Stimulated activated CD4-positive, alpha-beta T cell treated with anti-CD3 and anti-CD28 coated beads, Interleukin-12 subunit alpha, Interleukin-12 subunit beta, amount 100 ng/mL, for 24 hours (primary cell): ENCODE measurements around the gene C6orf15.

Experiments used
- DNase-seq, 2 experiments: peaks; one replicate each; pipeline ENCODE4 v3.0.0-alpha.2; 2020; ENCODE audit warnings: low read depth in 2 of 2

C6orf15 gene

DNA sequence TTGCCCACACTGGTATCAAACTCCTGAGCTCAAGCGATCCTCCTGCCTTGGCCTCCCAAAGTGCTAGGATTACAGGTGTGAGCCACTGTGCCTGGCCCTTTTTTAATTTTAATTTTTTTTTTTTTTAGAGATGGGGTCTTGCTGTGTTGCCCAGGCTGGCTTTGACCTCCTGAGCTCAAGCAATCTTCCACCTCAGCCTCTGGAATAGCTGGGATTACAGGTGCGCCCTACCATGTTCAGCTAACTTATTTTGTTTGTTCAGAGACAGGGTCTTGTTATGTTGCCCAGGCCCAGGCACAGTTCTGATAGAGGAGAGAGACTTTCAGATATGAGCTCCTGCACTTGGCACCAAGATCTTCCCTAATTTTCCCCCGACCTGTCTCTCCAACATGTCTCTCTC, 18.4 kb upstream of the C6orf15 start:
- DNase-seq, result no peak

DNA sequence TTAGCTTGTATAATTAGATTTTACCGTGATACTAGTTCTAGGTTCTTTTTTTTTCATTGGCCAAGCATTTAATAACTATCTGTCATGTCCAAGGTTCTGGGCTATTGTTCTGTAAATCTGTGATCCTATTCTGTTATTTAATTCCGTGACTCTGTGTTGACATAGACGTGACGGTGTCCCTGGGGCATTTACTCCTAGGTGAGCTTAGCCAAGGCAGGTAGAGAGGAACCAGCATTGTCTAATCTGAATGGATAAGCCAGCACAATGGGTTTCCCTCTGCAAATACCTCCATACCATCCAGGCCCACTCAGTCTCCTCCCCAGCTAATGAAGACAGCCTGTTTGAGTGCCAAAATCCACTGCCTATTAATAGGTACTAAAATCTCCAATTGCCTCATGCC, 16.8 kb upstream of the C6orf15 start:
- DNase-seq, result no peak

GRCh38 chr6:31128093-31128676, 15.8 kb upstream of the C6orf15 start:
- DNase-seq, result peak; percentile 26 to 66

DNA sequence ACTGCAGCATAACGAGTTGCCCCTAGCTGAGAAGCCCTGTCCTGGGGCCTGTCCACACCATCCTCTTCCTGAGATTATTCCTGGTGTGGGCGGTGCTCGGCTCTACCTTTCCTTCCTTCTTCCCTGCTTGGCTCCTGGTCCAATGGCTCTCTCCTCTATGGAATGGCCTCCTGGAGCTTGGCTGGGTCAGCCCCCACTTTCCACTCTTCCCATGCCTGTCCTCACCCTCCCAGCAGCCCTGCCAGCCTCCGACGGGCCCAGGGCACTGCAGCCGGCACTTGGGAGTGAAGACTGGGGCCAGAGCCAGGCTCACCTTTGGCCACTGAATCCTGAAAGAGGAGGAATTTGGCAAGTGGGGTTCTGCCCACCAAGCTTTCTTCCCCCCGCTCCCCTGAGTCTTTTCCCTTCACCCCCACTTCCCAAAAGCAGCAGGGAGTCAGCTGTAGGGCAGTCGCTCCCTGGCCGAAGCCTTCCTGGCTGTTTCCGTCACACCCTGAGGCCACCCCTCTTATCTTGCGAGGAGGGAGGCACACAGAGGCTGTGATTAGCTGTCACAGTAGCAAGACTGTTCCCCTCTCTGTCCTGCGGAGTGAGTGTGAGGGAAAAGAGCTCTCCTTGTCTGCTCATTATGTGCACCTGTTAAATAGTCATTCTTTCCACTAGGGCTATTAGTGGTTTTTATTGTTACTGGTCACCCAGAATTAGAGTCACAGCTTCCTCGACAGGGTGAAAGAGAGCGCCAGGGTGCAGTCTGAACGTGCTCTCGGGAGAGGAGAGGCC, 14.2 kb upstream of the C6orf15 start:
- DNase-seq, result no peak

DNA sequence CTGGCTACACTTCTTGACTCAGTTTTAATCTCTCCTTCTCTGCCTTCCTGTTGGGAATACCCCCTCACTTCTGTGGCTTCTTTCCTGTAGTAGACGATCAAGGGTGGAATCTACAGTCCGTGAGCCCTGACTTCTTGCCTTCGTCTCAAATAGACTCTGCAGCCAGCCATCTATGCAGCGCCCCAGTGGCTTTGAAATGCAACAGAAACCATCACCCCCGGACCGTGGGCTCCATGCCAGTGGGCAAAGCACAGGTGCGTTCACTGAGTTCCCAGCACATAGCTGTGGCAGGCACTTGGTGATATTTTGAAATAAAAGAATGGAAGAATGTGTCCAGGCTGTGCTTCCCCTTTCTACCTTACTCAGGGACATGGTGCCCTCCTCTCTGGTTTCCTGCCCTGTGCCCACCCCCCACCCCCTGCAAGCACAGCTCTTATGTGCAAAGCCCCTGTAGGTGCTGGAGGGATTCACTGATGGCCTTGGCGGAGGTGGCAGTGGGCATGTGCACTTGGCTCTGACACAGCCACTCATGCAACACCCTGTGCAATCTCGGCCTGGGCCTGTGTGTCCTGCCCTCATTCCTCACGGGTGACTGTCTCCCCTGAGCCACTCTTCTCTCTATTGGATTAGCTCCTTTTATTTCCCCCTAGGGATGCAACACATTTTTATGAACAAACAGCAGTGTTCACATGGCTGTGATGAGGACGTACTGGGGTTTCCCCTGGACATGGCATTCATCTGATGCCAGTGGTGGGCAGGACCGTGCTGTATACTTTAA, 13.4 kb upstream of the C6orf15 start:
- no peak for DNase-seq

- DNase-seq, result no peak
Measured at GRCh38 chr6:31125162-31125561, 12.8 kb upstream of the C6orf15 start.

GRCh38 chr6:31122791-31123706, 10.7 kb upstream of the C6orf15 start:
- DNase-seq, result no peak

GRCh38 chr6:31121131-31121790, 8.9 kb upstream of the C6orf15 start:
- DNase-seq, result no peak

DNA sequence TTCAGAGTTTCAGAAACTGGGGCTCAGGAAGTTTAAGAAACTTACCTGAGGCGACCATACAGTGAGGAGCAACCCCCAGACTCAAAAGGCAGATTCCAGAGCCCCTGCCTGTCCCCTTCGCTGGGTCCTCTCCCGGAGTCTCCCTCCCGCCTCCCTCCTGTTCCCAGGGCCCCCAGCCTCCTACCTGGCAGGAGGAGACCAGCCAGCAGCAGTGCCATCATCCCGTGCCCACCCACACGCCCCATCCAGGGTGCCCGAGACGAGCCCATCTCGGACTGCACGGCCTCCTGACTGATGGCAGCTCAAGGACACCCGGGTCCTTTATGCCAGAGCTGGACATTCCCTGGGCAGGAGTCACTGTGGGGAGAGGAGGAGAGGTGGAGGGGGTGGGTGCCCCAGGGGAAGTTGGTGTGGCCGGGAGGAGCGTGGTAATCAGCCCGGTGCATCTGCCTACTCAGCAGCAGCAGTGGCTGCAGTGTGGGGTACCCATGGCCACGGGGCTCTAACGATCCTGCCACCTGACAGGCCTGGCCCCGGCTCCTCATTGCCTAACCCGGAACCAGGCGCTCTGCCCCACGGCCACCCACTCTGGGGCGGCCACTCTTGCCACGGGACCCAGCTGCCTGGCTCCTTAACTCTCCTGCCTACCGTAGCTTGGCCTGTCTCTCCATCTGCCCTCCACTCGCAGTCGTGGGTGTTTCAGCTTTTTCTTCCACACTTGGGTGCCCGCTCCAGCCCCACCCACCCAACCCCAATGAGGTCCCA, 8.0 kb upstream of the C6orf15 start, which contains the start of gene CDSN:
CDSN (minus strand) TSS at position 296 of the 765 bp plus-strand sequence; CDS start at position 269, 27 bp downstream.
- DNase-seq, result no peak

DNA sequence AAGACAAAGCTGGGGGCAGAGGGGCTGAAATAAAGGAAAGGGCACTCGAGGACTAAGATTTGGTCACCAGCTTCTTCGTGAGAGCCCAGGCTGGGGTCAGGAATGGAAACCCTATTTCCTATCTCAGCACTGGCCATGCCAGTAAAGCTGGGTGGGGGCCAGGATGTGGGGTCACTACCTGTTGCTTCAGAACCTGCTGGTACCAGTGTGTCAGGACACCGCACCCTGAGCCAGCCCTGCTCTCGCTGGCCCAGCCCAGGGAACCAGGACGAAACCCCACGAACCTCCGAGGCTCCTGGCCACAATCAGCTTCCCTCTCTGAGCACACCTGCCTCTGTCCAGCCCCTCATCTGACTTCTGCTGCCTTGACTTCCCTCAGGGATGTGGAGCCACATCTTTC, 5.8 kb upstream of the C6orf15 start:
- DNase-seq, result no peak

- no peak for DNase-seq
Measured at GRCh38 chr6:31116661-31117385, 4.4 kb upstream of the C6orf15 start.

GRCh38 chr6:31115941-31116560, 3.7 kb upstream of the C6orf15 start:
- no peak for DNase-seq

DNA sequence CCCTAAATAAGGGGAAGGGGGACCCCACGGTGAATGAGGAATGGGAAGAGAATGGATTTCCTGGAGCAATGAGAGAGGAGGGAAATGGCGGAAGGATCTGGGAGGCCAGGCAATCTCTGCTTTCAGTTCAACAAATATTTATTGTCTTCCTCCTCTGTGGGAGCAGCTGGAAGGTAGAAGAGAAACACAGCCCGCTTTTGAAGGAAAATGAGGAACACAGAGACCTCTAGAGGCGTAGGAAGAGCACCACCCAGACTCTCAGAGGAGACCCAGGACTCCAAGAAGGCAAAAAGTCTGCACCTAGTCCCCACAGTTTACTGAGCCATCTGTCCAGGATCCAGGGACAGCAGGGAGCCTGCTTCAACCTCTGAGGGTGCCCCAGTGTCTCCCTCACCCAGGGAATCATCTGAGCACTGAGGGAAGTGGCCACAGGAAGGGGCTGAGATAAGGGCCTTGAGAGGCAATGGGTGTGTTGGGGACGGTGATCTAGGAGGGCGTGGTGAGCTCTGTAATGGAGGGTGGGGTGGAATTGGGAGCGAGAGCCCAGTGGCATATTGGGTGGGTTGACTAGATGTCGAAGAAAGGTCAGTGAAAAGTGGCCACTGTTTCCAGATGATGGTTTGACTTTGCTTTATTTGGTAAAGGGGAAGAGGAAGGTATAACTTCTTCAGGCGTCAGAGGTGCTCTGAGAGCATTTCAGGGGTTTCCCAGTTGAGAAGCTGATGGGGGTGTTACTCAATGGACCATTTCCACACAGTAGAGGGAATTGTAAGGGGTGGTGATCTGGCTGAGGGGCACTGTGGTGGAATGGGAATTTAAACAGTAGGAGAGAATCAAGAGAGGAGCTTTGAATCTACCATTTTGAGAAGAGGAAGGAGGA, 2.8 kb upstream of the C6orf15 start:
- no peak for DNase-seq

DNA sequence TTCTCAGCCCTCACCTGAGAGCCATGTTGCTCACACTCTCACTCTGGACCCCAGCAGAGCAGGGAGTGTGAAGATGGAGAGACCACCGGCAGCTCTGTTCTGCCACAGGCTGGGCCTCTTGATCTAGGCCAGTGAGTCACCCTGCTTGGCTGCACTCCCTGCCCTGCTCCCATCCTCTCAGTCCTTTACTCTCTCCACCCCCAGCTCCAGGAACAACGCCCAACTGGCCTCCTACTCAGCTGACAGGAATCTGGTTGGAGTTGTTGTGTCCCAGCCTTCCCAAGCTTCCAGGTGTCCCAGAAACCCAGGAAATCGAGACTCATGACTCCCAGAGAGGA, 2.1 kb upstream of the C6orf15 start, which contains the start of gene PSORS1C1:
PSORS1C1 (plus strand) TSS at position 260 of the 338 bp plus-strand sequence. CDS start 14,833 bp downstream, outside the sequence.
- no peak for DNase-seq

- no peak for DNase-seq
Measured at GRCh38 chr6:31113861-31114540, 1.6 kb upstream of the C6orf15 start.

GRCh38 chr6:31111712-31112111, 663 bp downstream of the C6orf15 start:
- no peak for DNase-seq

DNA sequence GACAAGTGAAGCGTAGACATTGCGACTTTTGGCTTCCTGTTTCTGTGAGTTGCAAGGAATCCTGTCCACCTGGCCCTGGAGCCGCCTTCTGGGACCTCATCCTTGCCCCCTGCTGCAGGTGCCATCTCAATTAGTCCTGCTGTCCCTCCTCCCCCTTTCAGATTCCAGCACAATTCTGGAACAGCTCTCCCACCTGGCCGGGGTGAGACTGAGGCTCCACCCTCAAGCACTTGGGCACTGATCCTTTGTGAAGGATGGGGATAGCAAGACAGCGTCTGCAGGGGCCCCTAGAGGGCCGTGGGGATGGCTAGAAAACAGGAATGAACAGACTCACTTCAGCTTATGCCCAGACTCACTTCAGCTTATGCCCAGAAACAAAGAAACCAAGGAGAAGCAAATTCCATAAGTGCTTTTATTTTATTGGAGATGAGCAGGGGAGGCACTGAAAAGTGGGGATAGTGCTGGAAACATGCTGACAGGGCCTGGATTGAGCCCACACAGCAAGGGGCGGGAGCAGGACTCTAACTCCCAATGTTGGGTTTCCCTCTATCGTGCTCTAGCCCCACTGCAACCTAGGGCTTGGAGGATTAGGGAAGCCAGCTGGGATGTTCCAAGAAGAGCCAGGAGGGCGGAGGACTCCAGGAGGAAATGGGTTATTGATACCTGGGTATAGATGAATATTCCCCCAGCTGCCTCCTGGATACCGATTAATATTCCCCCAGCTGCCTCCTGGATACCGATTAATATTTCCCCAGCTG, 1.4 kb downstream of the C6orf15 start:
- DNase-seq, result no peak
